Thoracic aorta (tissue), 2 donors: Measurements from ENCODE around the gene ERP44. TPM values are rescaled to one million over a fixed set of nuclear protein-coding genes. Genes with fewer than 3 reads are reported as not detected.
"Not testable (repeated sequence)": the region's sequence is repeated elsewhere in the genome, so short reads cannot be mapped to it uniquely, and the experiment has no call there.

Experiments
- ATAC-seq: fragments of 150-250 bp; one replicate; pipeline ENCODE4 v1.8.0; 2017; ENCODE audit warnings: low read depth; ENCODE audit not compliant: insufficient number of reproducible peaks, low FRiP score
- DNase-seq: peaks from one replicate; pipeline ENCODE4 v3.0.0-alpha.2; 2020; ENCODE audit warnings: low spot score
- H3K27ac ChIP-seq, 2 donors: fragments of 200-600 bp; sonication (generic); 1 replicate in 1 of 2; 2 replicates in 1 of 2; pipeline ENCODE4 v1.5.1; 2016; ENCODE audit warnings: mild to moderate bottlenecking in 2 of 2, moderate library complexity in 2 of 2
- H3K27me3 ChIP-seq: fragments of 200-600 bp; sonication (generic); replicated peaks from 2 replicates; pipeline ENCODE4 v1.6.0; 2016; ENCODE audit warnings: mild to moderate bottlenecking; ENCODE audit not compliant: insufficient read depth
- H3K36me3 ChIP-seq: fragments of 200-600 bp; sonication (generic); one replicate; pipeline ENCODE4 v1.5.1; 2016
- H3K4me1 ChIP-seq, 2 donors: fragments of 200-600 bp; sonication (generic); 1 replicate in 1 of 2; 2 replicates in 1 of 2; pipeline versions ENCODE4 v1.5.1 to v1.6.0; 2016; ENCODE audit warnings: low read depth in 2 of 2, mild to moderate bottlenecking in 1 of 2; ENCODE audit not compliant: control insufficient read depth in 1 of 2
- H3K4me3 ChIP-seq: fragments of 200-600 bp; sonication (generic); 2 replicates; pipeline ENCODE4 v1.5.1; 2016; ENCODE audit warnings: mild to moderate bottlenecking
- H3K9me3 ChIP-seq: fragments of 200-600 bp; sonication (generic); 2 replicates; pipeline ENCODE4 v1.5.1; 2016
- CTCF ChIP-seq: fragments of 200-600 bp; sonication (generic); IDR thresholded peaks from one replicate; pipeline ENCODE4 v1.5.1; 2019; ENCODE audit warnings: antibody characterized with exemption
- total RNA-seq, 2 donors: library from RNA; depleted of rRNA; stranded (reverse); fragments of >200 nt; gene quantifications; one replicate each; pipeline versions ENCODE4 v1.1.0 to v1.2.3, GENCODE V29; 2016

Gene ERP44
- total RNA-seq, 2 donors from 2014 or later = 13.8 to 17.6 TPM

DNA sequence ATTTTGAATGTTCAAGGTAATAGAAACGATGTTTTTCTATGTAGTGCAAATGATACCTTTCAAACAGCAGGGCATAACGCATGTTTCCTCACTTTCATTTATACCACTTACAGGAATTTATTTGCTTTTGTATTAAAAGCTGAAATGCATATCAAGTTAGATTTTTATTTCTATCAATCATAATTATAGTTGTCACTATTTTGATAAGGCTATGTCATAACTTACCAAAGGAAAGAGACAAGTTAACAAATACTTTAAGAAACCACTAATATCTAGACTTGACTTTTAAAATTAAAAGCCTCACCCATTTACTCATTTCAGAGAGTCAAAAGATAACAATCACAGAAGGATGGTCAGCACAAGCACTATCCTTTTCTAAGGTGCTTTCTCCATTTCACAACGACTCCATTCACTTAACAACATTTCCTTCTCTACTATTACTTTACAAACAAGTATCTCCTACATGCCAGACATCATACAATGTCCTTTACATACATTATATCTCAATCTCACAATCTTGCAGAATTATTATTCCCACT lies 12.6 kb downstream of the ERP44 start:
- no peak overlapping the region for H3K27ac ChIP-seq
- no peak for TF ChIP-seq CTCF
- ATAC-seq (no peak), DNase-seq (no peak)
- peaks cover 19 to 29% of the 10 kb centered on the region in 2 donors for H3K4me1 ChIP-seq
- no peaks in the 10 kb centered on the region for H3K36me3 ChIP-seq
- H3K9me3 ChIP-seq = no peaks in the 10 kb centered on the region
- no peaks in the 10 kb centered on the region for H3K27me3 ChIP-seq
- H3K4me3 ChIP-seq = no peak overlapping the region

GRCh38 chr9:100084734-100085133 lies 14.1 kb downstream of the ERP44 start:
- Histone ChIP-seq H3K4me1 (peaks cover 19 to 25% of the 10 kb centered on the region in 2 donors), H3K36me3 (no peaks in the 10 kb centered on the region), H3K4me3 (no peak overlapping the region), H3K27ac (no peak overlapping the region), H3K27me3 (no peaks in the 10 kb centered on the region), H3K9me3 (no peaks in the 10 kb centered on the region)
- DNase-seq (no peak), ATAC-seq (no peak)
- TF ChIP-seq CTCF = no peak

- DNase-seq (no peak), ATAC-seq (no peak)
- no peak overlapping the region for H3K27ac ChIP-seq
- TF ChIP-seq CTCF = no peak
- H3K27me3 ChIP-seq = no peaks in the 10 kb centered on the region
- no peaks in the 10 kb centered on the region for H3K9me3 ChIP-seq
- H3K4me1 ChIP-seq = peaks cover 19 to 24% of the 10 kb centered on the region in 2 donors
- H3K36me3 ChIP-seq = no peaks in the 10 kb centered on the region
- H3K4me3 ChIP-seq = no peak overlapping the region
These were observed 14.7 kb downstream of the ERP44 start for GRCh38 chr9:100084128-100084453.

DNA sequence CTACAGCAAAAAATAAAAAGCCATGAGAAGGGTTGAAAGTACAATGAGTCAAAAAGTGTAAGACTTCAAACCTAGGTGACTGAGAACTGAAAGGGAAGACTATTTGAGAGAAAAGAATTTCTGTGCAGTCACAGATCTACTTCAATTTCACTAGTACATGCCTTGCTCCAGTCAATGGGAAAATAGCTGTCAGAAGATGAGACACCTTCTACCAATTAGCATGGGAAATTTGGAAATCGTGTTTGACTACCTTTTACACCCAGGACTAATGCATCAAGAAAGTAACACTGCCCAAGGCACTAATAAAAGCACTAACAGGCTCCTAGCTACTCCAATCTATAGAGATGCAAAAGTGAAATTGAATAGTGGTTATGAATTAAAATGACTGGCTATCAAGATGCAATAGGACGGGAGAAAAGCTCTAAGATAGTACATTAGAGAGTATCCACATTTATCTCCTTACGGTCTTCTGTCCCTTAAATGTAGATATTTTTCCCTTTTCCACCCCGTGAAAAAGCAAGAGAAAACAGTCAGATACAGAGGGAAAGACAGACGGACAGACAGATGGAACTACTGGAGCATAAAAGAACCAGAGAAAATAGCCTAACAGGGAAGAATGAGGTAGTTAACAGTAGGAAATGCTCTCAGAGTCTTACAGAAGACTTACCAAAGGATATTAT lies 15.2 kb downstream of the ERP44 start:
- ATAC-seq (no peak), DNase-seq (no peak)
- no peak for TF ChIP-seq CTCF
- no peak overlapping the region for H3K27ac ChIP-seq
- no peaks in the 10 kb centered on the region for H3K36me3 ChIP-seq
- H3K27me3 ChIP-seq = no peaks in the 10 kb centered on the region
- peaks cover 19 to 24% of the 10 kb centered on the region in 2 donors for H3K4me1 ChIP-seq
- no peak overlapping the region for H3K4me3 ChIP-seq
- H3K9me3 ChIP-seq = no peaks in the 10 kb centered on the region

DNA sequence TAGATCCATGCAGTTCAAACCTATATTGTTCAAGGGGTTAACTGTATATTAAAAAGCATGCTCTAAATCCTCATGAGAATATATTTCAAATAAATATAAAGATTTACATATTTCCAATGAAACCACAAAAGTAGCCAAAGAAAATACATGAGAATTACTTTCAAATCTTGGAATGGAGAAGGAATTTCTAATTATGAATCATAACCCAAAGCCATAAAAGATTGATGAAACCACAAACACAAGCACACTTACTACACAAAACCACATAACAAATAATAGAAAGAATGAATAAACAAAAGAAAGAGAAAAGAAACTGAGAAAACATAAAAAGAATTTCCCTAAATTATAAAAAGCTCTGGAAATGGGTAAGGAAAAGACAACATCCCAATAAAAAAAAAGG lies 16.0 kb downstream of the ERP44 start:
- Histone ChIP-seq H3K4me3 (no peak overlapping the region), H3K36me3 (no peaks in the 10 kb centered on the region), H3K27ac (no peak overlapping the region), H3K9me3 (no peaks in the 10 kb centered on the region), H3K27me3 (no peaks in the 10 kb centered on the region), H3K4me1 (peaks cover 19 to 24% of the 10 kb centered on the region in 2 donors)
- no peak for DNase-seq
- no peak for TF ChIP-seq CTCF
- no peak for ATAC-seq

GRCh38 chr9:100076256-100076655 lies 22.5 kb downstream of the ERP44 start:
- DNase-seq, H3K27me3 ChIP-seq, H3K9me3 ChIP-seq, H3K27ac ChIP-seq, ATAC-seq, H3K36me3 ChIP-seq, H3K4me3 ChIP-seq: not testable (repeated sequence)
- peaks cover 2 to 12% of the 10 kb centered on the region in 2 donors for H3K4me1 ChIP-seq
